Measurements from ENCODE around the gene ASB1. TPM values are rescaled to one million over a fixed set of nuclear protein-coding genes. Genes with fewer than 3 reads are reported as not detected.
A peak's percentile ranks its signal among the peaks of the same experiment; 100 is the strongest.

The ASB1 gene
- total and polyA plus RNA-seq, 2 of the 13 experiments (the other 11 are each of a cell fraction or from before 2014, with no cell fraction given), result 48.6 to 49.2 TPM

GRCh38 chr2:238404406-238405216, 22.1 kb upstream of the ASB1 start (continued):
- TF ChIP-seq GMEB2 (CRISPR knock-in tag; IDR thresholded peaks at IDR 0.05; ENCODE audit: low read depth), result no peak
- no peak for TF ChIP-seq ZBTB7A (CRISPR knock-in tag; IDR thresholded peaks at IDR 0.05)
- no peak for TF ChIP-seq ZNF510 (CRISPR knock-in tag; IDR thresholded peaks at IDR 0.05; ENCODE audit: low read depth)
- TF ChIP-seq ZNF484 (CRISPR knock-in tag; IDR thresholded peaks at IDR 0.05; ENCODE audit: borderline replicate concordance, low read depth), result no peak
- TF ChIP-seq ZNF503 (CRISPR knock-in tag; IDR thresholded peaks at IDR 0.05), result no peak
- TF ChIP-seq ZNF124 (CRISPR knock-in tag; IDR thresholded peaks at IDR 0.05), result no peak
- no peak for TF ChIP-seq ZNF205 (CRISPR knock-in tag; IDR thresholded peaks at IDR 0.05)
- peak; percentile 51; the same call in 1 of the 2 replicates for TF ChIP-seq THAP7 (CRISPR knock-in tag; IDR thresholded peaks at IDR 0.05)
- 0 out of 2 replicates have a peak, but pooled peaks have one; percentile 82 for TF ChIP-seq SMYD3 (CRISPR knock-in tag; IDR thresholded peaks at IDR 0.05)
- TF ChIP-seq ZNF761 (CRISPR knock-in tag; conservative IDR thresholded peaks at IDR 0.05), result no peak
- no peak for TF ChIP-seq ZNF574 (CRISPR knock-in tag; IDR thresholded peaks at IDR 0.05)
- no peak for TF ChIP-seq ZNF354B (CRISPR knock-in tag; IDR thresholded peaks at IDR 0.05)
- peak; percentile 68; the same call in 1 of the 2 replicates for TF ChIP-seq FUBP1 (CRISPR knock-in tag; IDR thresholded peaks at IDR 0.05; ENCODE audit: borderline replicate concordance)

Measured in HepG2 (cell line).